Nephron progenitor cell (in vitro differentiated cells): ENCODE data around the gene KCNH1.

Experiments used
- DNase-seq: peaks from one replicate; pipeline ENCODE4 v3.0.0; 2021
- H3K27ac Mint-ChIP-seq: 2 replicates; pipeline ENCODE4 v1.8.0; 2021; ENCODE audit warnings: mild to moderate bottlenecking, moderate library complexity, mixed read lengths
- H3K27me3 Mint-ChIP-seq: 2 replicates; pipeline ENCODE4 v1.8.0; 2021; ENCODE audit warnings: mild to moderate bottlenecking, low read depth, mixed read lengths; ENCODE audit not compliant: poor library complexity
- H3K36me3 Mint-ChIP-seq: 2 replicates; pipeline ENCODE4 v1.8.0; 2021; ENCODE audit warnings: low read depth, mixed read lengths
- H3K4me1 Mint-ChIP-seq: 2 replicates; pipeline ENCODE4 v1.8.0; 2021; ENCODE audit warnings: mixed read lengths
- H3K4me3 Mint-ChIP-seq: 2 replicates; pipeline ENCODE4 v1.8.0; 2021; ENCODE audit warnings: mild to moderate bottlenecking, moderate library complexity, mixed read lengths
- H3K9me3 Mint-ChIP-seq: 2 replicates; pipeline ENCODE4 v1.8.0; 2021; ENCODE audit warnings: mild to moderate bottlenecking, moderate library complexity, mixed read lengths
- CTCF ChIP-seq: fragments of 200-600 bp; sonication (generic); IDR thresholded peaks from 2 replicates; pipeline ENCODE4 v1.5.0; 2021; ENCODE audit warnings: antibody characterized with exemption

Gene KCNH1

DNA sequence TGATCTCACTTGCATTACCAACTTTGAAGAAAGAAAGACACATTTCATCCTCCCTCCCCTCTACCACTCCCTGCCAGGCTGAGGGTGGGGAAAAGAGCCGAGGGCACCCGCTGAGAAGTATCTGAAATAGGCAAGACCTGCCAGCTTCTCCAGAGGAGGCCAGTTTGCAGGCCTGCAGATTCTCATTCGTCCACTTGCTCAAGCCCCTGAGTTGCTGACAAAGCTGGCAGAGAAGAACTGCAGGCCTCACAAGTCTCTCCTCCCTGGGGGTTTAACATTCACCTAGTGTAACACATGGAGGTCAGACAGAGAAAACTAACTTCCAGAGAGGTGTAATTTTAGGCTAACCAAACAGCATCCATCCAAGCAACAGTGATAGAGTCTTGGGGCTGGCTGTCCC lies 428.9 kb downstream of the KCNH1 start:
- H3K4me1 Mint-ChIP-seq, result peaks cover 35% of the 10 kb centered on the region
- H3K27ac Mint-ChIP-seq, result no peak overlapping the region
- DNase-seq, result no peak
- H3K4me3 Mint-ChIP-seq, result no peak overlapping the region
- TF ChIP-seq CTCF, result no peak
- H3K9me3 Mint-ChIP-seq, result peaks cover 15% of the 10 kb centered on the region
- H3K27me3 Mint-ChIP-seq, result no peaks in the 10 kb centered on the region
- H3K36me3 Mint-ChIP-seq, result peaks cover 13% of the 10 kb centered on the region

DNA sequence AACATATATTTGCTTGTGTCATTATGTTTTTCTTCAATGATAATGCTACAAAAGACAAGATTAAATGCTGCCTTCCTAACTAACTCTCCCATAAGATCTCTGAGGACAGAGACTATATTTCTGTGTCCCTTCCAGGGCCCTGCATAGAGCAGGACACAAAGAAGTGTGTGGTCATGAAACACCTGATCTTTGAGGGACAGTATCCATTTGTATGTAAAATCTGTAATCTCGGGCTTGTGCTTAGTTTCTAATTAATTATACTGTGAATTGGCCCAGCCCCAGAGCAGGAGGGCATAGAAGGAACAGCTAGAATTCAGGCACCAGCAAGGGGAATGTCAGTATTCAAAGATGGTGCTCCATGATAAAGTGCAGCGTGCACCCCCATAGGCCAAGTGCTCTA lies 430.4 kb downstream of the KCNH1 start:
- Mint-ChIP-seq H3K9me3 (peaks cover 15% of the 10 kb centered on the region), H3K27ac (no peak overlapping the region), H3K4me1 (peaks cover 35% of the 10 kb centered on the region), H3K27me3 (peaks cover 4% of the 10 kb centered on the region), H3K4me3 (no peak overlapping the region), H3K36me3 (peaks cover 13% of the 10 kb centered on the region)
- DNase-seq, result no peak
- no peak for TF ChIP-seq CTCF

DNA sequence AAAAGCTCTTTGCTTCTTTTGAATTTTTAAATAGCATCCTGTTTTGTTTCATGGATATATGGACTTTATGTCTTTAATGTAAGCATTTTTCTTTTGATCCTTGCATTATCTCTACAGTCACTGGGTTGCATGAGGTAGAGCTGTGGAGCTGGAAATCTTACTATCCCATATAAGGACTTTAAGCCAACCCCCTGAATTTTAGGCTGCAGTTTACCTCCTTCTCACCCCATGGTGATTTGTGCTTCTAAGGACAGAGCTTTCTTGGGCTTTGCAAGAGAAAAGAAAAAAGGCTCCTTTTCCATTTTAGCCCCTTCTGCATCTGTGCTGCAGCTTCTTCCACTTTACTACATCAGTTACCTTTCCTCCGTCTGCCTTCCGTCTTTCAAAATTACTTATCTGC lies 431.4 kb downstream of the KCNH1 start:
- no peak for TF ChIP-seq CTCF
- Mint-ChIP-seq H3K27me3 (peaks cover 4% of the 10 kb centered on the region), H3K4me3 (no peak overlapping the region), H3K36me3 (peaks cover 13% of the 10 kb centered on the region), H3K9me3 (peaks cover 15% of the 10 kb centered on the region), H3K4me1 (peaks cover 26% of the 10 kb centered on the region), H3K27ac (no peak overlapping the region)
- no peak for DNase-seq

DNA sequence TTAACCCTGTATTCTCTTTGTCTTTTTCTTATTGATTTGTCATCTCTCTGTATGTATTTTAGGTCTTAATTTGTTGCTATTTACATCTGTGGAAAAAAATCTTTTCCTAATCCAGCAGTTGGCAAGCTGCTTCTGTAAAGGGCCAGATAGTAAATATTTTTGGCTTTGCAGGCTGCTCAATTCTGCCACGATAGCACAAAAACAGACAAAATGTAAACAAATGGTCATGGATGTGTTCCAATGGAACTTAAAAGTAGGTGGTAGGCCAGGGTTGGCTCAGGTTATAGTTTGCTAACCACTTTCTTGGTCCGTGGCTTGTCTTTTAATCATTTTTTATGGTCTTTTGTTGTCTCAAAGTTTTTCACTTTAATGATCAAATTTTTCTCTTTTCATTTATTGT lies 433.4 kb downstream of the KCNH1 start:
- Mint-ChIP-seq H3K9me3 (peaks cover 15% of the 10 kb centered on the region), H3K36me3 (peaks cover 13% of the 10 kb centered on the region), H3K4me1 (peaks cover 18% of the 10 kb centered on the region), H3K4me3 (no peak overlapping the region), H3K27me3 (peaks cover 8% of the 10 kb centered on the region), H3K27ac (no peak overlapping the region)
- DNase-seq, result no peak
- TF ChIP-seq CTCF, result no peak

DNA sequence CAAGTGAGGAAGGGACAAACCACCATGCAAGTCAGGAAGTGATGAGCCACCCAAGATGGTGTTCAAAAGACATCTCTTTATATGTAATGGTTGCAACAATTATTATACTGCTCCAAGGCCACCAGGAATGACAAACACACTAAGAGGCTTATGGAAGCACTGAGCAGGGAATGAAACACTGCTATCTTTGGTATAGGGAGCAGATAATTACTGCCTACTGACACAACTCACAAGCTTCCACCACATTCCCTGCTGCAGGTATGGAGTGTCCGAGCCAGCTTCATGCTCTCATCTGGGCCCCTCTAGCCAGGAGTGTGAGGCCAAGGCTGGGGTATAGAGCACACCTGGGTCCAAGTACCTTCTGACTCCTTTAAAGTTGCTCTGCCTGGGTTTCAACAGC lies 433.9 kb downstream of the KCNH1 start:
- Mint-ChIP-seq H3K36me3 (peaks cover 13% of the 10 kb centered on the region), H3K27ac (no peak overlapping the region), H3K4me1 (peaks cover 14% of the 10 kb centered on the region), H3K27me3 (peaks cover 8% of the 10 kb centered on the region), H3K9me3 (peaks cover 15% of the 10 kb centered on the region), H3K4me3 (no peak overlapping the region)
- TF ChIP-seq CTCF, result no peak
- DNase-seq, result no peak

GRCh38 chr1:210698661-210699060 lies 435.3 kb downstream of the KCNH1 start:
- peaks cover 15% of the 10 kb centered on the region for H3K9me3 Mint-ChIP-seq
- no peak for DNase-seq
- no peak overlapping the region for H3K27ac Mint-ChIP-seq
- no peak overlapping the region for H3K4me3 Mint-ChIP-seq
- H3K4me1 Mint-ChIP-seq, result peaks cover 9% of the 10 kb centered on the region
- H3K27me3 Mint-ChIP-seq, result peaks cover 8% of the 10 kb centered on the region
- no peak for TF ChIP-seq CTCF
- H3K36me3 Mint-ChIP-seq, result peaks cover 13% of the 10 kb centered on the region
